Kidney (tissue), 14 donors: Measurements from ENCODE around the gene KCNQ1. TPM values are rescaled to one million over a fixed set of nuclear protein-coding genes. Genes with fewer than 3 reads are reported as not detected.

ENCODE experiments used
- DNase-seq, 5 donors: peaks; one replicate each; pipeline ENCODE4 v3.0.0-alpha.2; 2013 to 2020
- FAIRE-seq: peaks from 2 replicates; lab custom pipeline; 2012; peaks lifted over from hg19 to GRCh38; lab: Jason Lieb, UNC
- H3K27ac ChIP-seq, 2 donors: one replicate each; pipeline ENCODE4 v1.7.0; 2013; ENCODE audit warnings: low read depth in 2 of 2, low read length in 2 of 2, inconsistent platforms in 1 of 2
- H3K27me3 ChIP-seq: one replicate; pipeline ENCODE4 v1.7.1; 2013; ENCODE audit warnings: low read length, inconsistent platforms; ENCODE audit not compliant: control insufficient read depth, insufficient read depth
- H3K36me3 ChIP-seq, 3 donors: one replicate each; pipeline versions ENCODE4 v1.7.0 to v1.7.1; 2013; ENCODE audit warnings: low read length in 3 of 3, control low read depth in 1 of 3, inconsistent platforms in 1 of 3; ENCODE audit not compliant: insufficient read depth in 3 of 3, control insufficient read depth in 2 of 3
- H3K4me1 ChIP-seq, 3 donors: one replicate each; pipeline versions ENCODE4 v1.7.0 to v1.7.1; 2013; ENCODE audit warnings: low read length in 3 of 3, inconsistent platforms in 1 of 3, low read depth in 1 of 3; ENCODE audit not compliant: control insufficient read depth in 2 of 3, insufficient read depth in 2 of 3
- H3K4me3 ChIP-seq, 3 donors: one replicate each; pipeline versions ENCODE4 v1.7.0 to v1.8.1; 2013; ENCODE audit warnings: low read length in 3 of 3, control low read depth in 1 of 3, inconsistent platforms in 1 of 3
- H3K9ac ChIP-seq, 3 donors: one replicate each; pipeline versions ENCODE4 v1.7.0 to v1.7.1; 2013; ENCODE audit warnings: low read length in 3 of 3, control low read depth in 1 of 3, inconsistent platforms in 1 of 3
- H3K9me3 ChIP-seq, 3 donors: one replicate each; pipeline versions ENCODE4 v1.7.0 to v1.7.1; 2013; ENCODE audit warnings: low read length in 3 of 3, control low read depth in 1 of 3, inconsistent platforms in 1 of 3; ENCODE audit not compliant: control insufficient read depth in 2 of 3, insufficient read depth in 1 of 3
- intact Hi-C: fragments of 100-400 bp; cut with DNase I; formaldehyde crosslinking; loops from one replicate; pipeline ENCODE4 v1.11.1; 2022
- polyA plus RNA-seq: library from polyadenylated mRNA; stranded (reverse); fragments of 350-450 nt; fragmentation: Illumina TruSeq; extraction: RNeasy Lipid Tissue Mini Kit (QIAGEN cat#74804); gene quantifications from one replicate; pipeline ENCODE4 v1.2.3, GENCODE V29; 2014; ENCODE audit warnings: low read depth, low replicate concordance; ENCODE audit not compliant: insufficient read depth
- total RNA-seq: library from RNA; stranded (reverse); fragmentation: NEBNext Ultra II Directional; extraction: Animal tissue kit (Norgen Biotek cat#: 25700); gene quantifications from one replicate; pipeline ENCODE4 v1.2.1, GENCODE V29; 2021
- TF ChIP-seq, protein P1 (sequence below): IDR thresholded peaks from 3 replicates; pipeline ENCODE4 v1.5.1; 2012; ENCODE audit warnings: mild to moderate bottlenecking, moderate library complexity, borderline replicate concordance; ENCODE audit not compliant: insufficient read depth; ENCODE audit errors: extremely low read depth
- donor health status: control.
- donor health status: control.
- donor health status: control.
- donor health status: control.
- donor health status: control.
- donor health status: DM: yes; HTN: yes; CAD: no.
- donor health status: Normal renal cell carcinoma (clear cell type).

KCNQ1 gene
- total and polyA plus RNA-seq, 2 donors from 2014 or later = 45.5 to 49.4 TPM

DNA sequence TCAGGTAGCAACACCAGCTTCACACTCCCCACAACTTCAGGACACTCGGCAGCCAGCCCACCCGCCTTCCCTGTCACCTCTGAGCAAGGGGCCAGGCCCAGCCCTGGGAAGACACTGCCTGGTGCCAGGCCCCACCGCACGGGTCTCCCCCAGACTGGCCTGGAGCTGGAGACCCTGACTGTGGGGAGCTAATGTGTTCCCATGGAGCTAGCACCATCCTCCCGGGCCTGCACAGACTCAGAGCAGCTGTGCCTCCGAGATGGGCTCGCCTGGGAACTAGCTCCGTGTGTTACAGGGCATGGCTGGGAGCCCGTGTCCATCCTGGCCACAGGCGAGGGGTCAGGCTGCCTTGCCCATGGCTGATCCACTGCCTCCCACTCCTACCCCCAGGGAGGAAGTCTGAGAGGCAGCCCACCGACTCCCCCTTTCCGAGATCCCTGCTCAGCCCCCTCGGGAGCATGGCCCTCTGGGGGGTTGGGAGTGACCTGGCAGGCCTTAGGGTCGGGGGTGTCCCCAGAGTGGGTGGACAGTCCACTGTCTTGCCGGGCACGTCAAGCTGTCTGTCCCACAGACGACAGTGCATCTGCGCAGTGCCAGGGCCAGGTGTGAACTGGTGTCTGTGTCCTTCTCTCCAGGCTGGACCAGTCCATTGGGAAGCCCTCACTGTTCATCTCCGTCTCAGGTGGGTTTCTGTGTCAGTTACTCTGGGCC is 331.7 kb downstream of the KCNQ1 start:
- H3K9me3 ChIP-seq = no peaks in the 10 kb centered on the region
- H3K9ac ChIP-seq = no peak overlapping the region
- no peaks in the 10 kb centered on the region for H3K27me3 ChIP-seq
- peaks cover 0 to 28% (median 19%) of the 10 kb centered on the region in 3 donors for H3K4me1 ChIP-seq
- H3K36me3 ChIP-seq = no peaks in the 10 kb centered on the region
- intact Hi-C loops = no loop called here
- DNase-seq = peak in 3 of 5 donors; percentile 8 to 62 (median 41)
- no peak overlapping the region for H3K4me3 ChIP-seq
- TF ChIP-seq, protein P1, sequence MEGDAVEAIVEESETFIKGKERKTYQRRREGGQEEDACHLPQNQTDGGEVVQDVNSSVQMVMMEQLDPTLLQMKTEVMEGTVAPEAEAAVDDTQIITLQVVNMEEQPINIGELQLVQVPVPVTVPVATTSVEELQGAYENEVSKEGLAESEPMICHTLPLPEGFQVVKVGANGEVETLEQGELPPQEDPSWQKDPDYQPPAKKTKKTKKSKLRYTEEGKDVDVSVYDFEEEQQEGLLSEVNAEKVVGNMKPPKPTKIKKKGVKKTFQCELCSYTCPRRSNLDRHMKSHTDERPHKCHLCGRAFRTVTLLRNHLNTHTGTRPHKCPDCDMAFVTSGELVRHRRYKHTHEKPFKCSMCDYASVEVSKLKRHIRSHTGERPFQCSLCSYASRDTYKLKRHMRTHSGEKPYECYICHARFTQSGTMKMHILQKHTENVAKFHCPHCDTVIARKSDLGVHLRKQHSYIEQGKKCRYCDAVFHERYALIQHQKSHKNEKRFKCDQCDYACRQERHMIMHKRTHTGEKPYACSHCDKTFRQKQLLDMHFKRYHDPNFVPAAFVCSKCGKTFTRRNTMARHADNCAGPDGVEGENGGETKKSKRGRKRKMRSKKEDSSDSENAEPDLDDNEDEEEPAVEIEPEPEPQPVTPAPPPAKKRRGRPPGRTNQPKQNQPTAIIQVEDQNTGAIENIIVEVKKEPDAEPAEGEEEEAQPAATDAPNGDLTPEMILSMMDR = no peak
- no peak for FAIRE-seq
- H3K27ac ChIP-seq = no peak overlapping the region

DNA sequence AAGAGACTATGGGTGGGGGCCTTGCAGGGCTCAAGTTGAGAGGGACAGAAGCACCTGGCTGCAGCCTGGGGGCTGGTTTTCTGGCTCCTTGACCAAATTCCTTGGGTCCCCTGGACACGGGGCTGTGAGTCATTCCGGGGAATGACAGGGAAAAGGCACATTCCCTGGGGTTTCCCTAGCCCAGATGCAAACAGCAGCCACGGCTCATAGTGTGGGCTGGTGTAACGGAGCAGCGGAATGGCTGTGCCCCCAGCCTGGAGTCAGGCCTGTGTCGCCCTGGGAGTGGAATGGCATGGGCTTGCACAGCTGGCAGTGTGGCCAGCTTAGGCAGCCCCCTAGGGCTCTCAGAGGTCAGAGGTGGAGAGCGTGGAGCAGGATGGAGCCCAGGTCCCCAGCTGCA is 332.6 kb downstream of the KCNQ1 start:
- FAIRE-seq (no peak), DNase-seq (peak in 3 of 5 donors; percentile 9 to 81 (median 38))
- Histone ChIP-seq H3K4me3 (no peak overlapping the region), H3K36me3 (no peaks in the 10 kb centered on the region), H3K27ac (no peak overlapping the region), H3K4me1 (peaks cover 0 to 28% (median 19%) of the 10 kb centered on the region in 3 donors), H3K27me3 (no peaks in the 10 kb centered on the region), H3K9me3 (no peaks in the 10 kb centered on the region), H3K9ac (no peak overlapping the region)
- intact Hi-C loops = no loop called here
- TF ChIP-seq, protein P1 = no peak

DNA sequence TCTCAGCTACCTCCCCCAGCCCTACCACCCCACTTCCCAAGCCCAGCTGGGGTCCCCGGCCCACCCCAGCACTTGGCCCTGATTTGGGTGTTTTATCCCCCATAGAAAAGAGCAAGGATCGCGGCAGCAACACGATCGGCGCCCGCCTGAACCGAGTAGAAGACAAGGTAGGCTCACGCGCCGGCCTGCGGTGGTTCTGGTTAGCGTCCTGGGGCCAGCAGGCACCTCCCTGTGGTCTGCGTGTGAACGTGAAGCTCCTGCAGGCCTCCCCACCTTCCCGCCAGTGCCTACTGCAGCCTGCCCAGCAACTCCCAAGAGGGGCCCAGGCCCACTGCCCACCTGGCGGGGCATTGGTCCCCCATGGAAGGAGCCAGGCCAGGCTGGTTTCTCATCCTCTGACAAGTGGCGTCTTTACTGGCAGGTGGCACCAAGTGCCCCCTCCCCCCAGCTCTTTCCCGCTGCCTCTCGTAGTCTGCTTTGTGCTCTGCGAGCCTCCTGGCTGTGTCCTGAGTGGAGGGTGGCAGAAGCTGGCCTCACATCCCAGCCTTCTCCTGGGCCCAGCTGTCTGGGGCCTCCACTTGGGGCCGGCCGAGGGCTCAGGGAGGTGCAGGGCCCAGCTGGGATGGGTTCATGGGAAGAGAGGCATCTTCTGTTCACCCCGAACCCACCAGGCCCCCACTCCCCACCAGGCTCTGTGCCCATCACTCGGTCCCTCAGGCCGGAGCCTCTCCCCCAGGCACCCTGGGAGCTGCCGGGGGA is 333.2 kb downstream of the KCNQ1 start:
- peak overlapping the region in 1 of 3 donors; percentile 25 for H3K4me3 ChIP-seq
- no peaks in the 10 kb centered on the region for H3K27me3 ChIP-seq
- TF ChIP-seq, protein P1 = no peak
- intact Hi-C loops = no loop called here
- H3K9me3 ChIP-seq = no peaks in the 10 kb centered on the region
- H3K4me1 ChIP-seq = peaks cover 0 to 28% (median 19%) of the 10 kb centered on the region in 3 donors
- H3K27ac ChIP-seq = peak overlapping the region; percentile 83 to 96
- no peaks in the 10 kb centered on the region for H3K36me3 ChIP-seq
- FAIRE-seq (no peak), DNase-seq (peak in 3 of 5 donors; percentile 7 to 72 (median 64))
- peak overlapping the region in 1 of 3 donors; percentile 65 for H3K9ac ChIP-seq
